Sigmoid colon (tissue), 3 donors: ENCODE data around the gene MMP7.

ENCODE experiments used
- CTCF ChIP-seq, 4 experiments: fragments of 450-650 bp in 3 of 4; fragments of 200-600 bp in 1 of 4; IDR thresholded peaks; one replicate each; pipeline ENCODE4 v1.5.1; 2016 to 2019; ENCODE audit warnings: antibody characterized with exemption in 4 of 4, mild to moderate bottlenecking in 3 of 4, moderate library complexity in 2 of 4
- POLR2A ChIP-seq, 2 donors: fragments of 450-650 bp; IDR thresholded peaks; one replicate each; pipeline ENCODE4 v1.6.1; 2016; ENCODE audit warnings: antibody characterized with exemption in 2 of 2, mild to moderate bottlenecking in 2 of 2, moderate library complexity in 2 of 2

- TF ChIP-seq CTCF (IDR thresholded peaks at IDR 0.05) (no peak), POLR2A (IDR thresholded peaks at IDR 0.05) (no peak)
Observed at GRCh38 chr11:102552020-102552419, 21.5 kb upstream of the MMP7 start.
